HepG2 (cell line): ENCODE measurements around the gene FANCE. TPM values are rescaled to one million over a fixed set of nuclear protein-coding genes. Genes with fewer than 3 reads are reported as not detected.

Experiments
- ADNP ChIP-seq: sonication (generic); formaldehyde crosslinking; IDR thresholded peaks from 2 replicates; pipeline ENCODE4 v1.4.0; 2020; ENCODE audit warnings: missing genetic modification reagents
- ARNTL ChIP-seq: sonication (generic); formaldehyde crosslinking; IDR thresholded peaks from 2 replicates; pipeline ENCODE4 v1.4.0; 2020; ENCODE audit warnings: mild to moderate bottlenecking, missing genetic modification reagents
- GABPA ChIP-seq, 2 experiments: IDR thresholded peaks; 2 replicates each; pipeline ENCODE4 v1.6.1; 2011 to 2016; ENCODE audit warnings: low read depth in 2 of 2, low read length in 1 of 2, missing biosample characterization in 1 of 2, missing genetic modification characterization in 1 of 2
- GATA4 ChIP-seq: sonication (generic); IDR thresholded peaks from 2 replicates; pipeline ENCODE4 v1.6.1; 2016; ENCODE audit warnings: antibody characterized with exemption, low read depth, borderline replicate concordance
- MLLT10 ChIP-seq: sonication (generic); formaldehyde crosslinking; IDR thresholded peaks from 2 replicates; pipeline ENCODE4 v1.4.0; 2020; ENCODE audit warnings: missing genetic modification reagents
- MTF2 ChIP-seq: sonication (generic); formaldehyde crosslinking; IDR thresholded peaks from 2 replicates; pipeline ENCODE4 v1.5.0; 2020; ENCODE audit warnings: missing genetic modification reagents, borderline replicate concordance
- PCBP2 ChIP-seq: fragments of 200-400 bp; formaldehyde crosslinking; optimal IDR thresholded peaks from 2 replicates; pipeline ENCODE3; 2018; ENCODE audit warnings: low read length, low read depth; ENCODE audit not compliant: poor library complexity, severe bottlenecking
- SKI ChIP-seq: fragments of 450-650 bp; IDR thresholded peaks from one replicate; pipeline ENCODE4 v1.6.1; 2018; ENCODE audit warnings: mild to moderate bottlenecking; ENCODE audit not compliant: partially characterized antibody
- SMAD1 ChIP-seq: sonication (generic); formaldehyde crosslinking; IDR thresholded peaks from 2 replicates; pipeline ENCODE4 v1.4.0; 2020; ENCODE audit warnings: missing genetic modification reagents, low read depth, mild to moderate bottlenecking, borderline replicate concordance
- ZBTB42 ChIP-seq: sonication (generic); formaldehyde crosslinking; IDR thresholded peaks from 2 replicates; pipeline ENCODE4 v1.5.0; 2020; ENCODE audit warnings: mild to moderate bottlenecking, missing genetic modification reagents
- ZBTB7B ChIP-seq: sonication (generic); formaldehyde crosslinking; IDR thresholded peaks from 2 replicates; pipeline ENCODE4 v1.4.0; 2020; ENCODE audit warnings: missing genetic modification reagents
- ZC3H4 ChIP-seq: sonication (generic); formaldehyde crosslinking; IDR thresholded peaks from 2 replicates; pipeline ENCODE4 v1.4.0; 2020; ENCODE audit warnings: missing genetic modification reagents, borderline replicate concordance
- ZNF124 ChIP-seq: sonication (generic); formaldehyde crosslinking; IDR thresholded peaks from 2 replicates; pipeline ENCODE4 v1.4.0; 2020; ENCODE audit warnings: missing genetic modification reagents
- ZNF251 ChIP-seq: sonication (generic); formaldehyde crosslinking; IDR thresholded peaks from 2 replicates; pipeline ENCODE4 v1.9.0; 2021; ENCODE audit warnings: mild to moderate bottlenecking, missing genetic modification reagents
- ZNF264 ChIP-seq: sonication (generic); formaldehyde crosslinking; IDR thresholded peaks from 2 replicates; pipeline ENCODE4 v1.4.0; 2020; ENCODE audit warnings: missing genetic modification reagents
- ZNF343 ChIP-seq: sonication (generic); formaldehyde crosslinking; IDR thresholded peaks from 2 replicates; pipeline ENCODE4 v1.4.0; 2020; ENCODE audit warnings: mild to moderate bottlenecking, missing genetic modification reagents
- ZNF451 ChIP-seq: sonication (generic); formaldehyde crosslinking; IDR thresholded peaks from 2 replicates; pipeline ENCODE4 v1.5.0; 2020; ENCODE audit warnings: mild to moderate bottlenecking, missing genetic modification reagents
- ZNF652 ChIP-seq: IDR thresholded peaks from 2 replicates; pipeline ENCODE4 v1.6.1; 2016; ENCODE audit warnings: low read depth, borderline replicate concordance
- ZNF713 ChIP-seq: sonication (generic); formaldehyde crosslinking; IDR thresholded peaks from 2 replicates; pipeline ENCODE4 v1.4.0; 2020; ENCODE audit warnings: mild to moderate bottlenecking, missing genetic modification reagents
- ZNF850 ChIP-seq: sonication (generic); formaldehyde crosslinking; conservative IDR thresholded peaks from 2 replicates; pipeline ENCODE4 v1.9.0; 2021; ENCODE audit warnings: mild to moderate bottlenecking, missing genetic modification reagents
- ZSCAN25 ChIP-seq: sonication (generic); formaldehyde crosslinking; IDR thresholded peaks from 2 replicates; pipeline ENCODE4 v1.8.0; 2022; ENCODE audit warnings: mild to moderate bottlenecking, missing genetic modification reagents
- polyA plus RNA-seq, 8 experiments: library from polyadenylated mRNA; depleted of rRNA in 3 of 8; stranded (reverse) in 7 of 8; unstranded in 1 of 8; fragments of >200 nt; fragmentation: Illumina TruSeq in 4 of 8; extraction: Trizol in 4 of 8; gene quantifications; 2 replicates each; pipeline versions ENCODE4 v1.2.1 to v1.2.3, GENCODE V29; 2011 to 2016; ENCODE audit warnings: low read depth in 4 of 8, missing spikeins in 1 of 8, mixed read lengths in 1 of 8; ENCODE audit not compliant: insufficient read depth in 1 of 8
- total RNA-seq, 5 experiments: library from RNA; depleted of rRNA; stranded (reverse); fragments of >200 nt; fragmentation: Illumina TruSeq; extraction: Trizol; gene quantifications; 2 replicates each; pipeline ENCODE4 v1.2.3, GENCODE V29; 2016; ENCODE audit warnings: low read depth in 1 of 5
- TF ChIP-seq, protein P1 (sequence below): sonication (generic); formaldehyde crosslinking; IDR thresholded peaks from 2 replicates; pipeline ENCODE4 v1.4.0; 2020; ENCODE audit warnings: missing genetic modification reagents, borderline replicate concordance
- TF ChIP-seq, protein P2 (sequence below): sonication (generic); formaldehyde crosslinking; IDR thresholded peaks from 2 replicates; pipeline ENCODE4 v1.8.0; 2022; ENCODE audit warnings: missing genetic modification reagents, low read depth, mild to moderate bottlenecking, borderline replicate concordance
- TF ChIP-seq, protein P3 (sequence below): sonication (generic); formaldehyde crosslinking; IDR thresholded peaks from 2 replicates; pipeline ENCODE4 v1.4.0; 2020; ENCODE audit warnings: mild to moderate bottlenecking, missing genetic modification reagents

FANCE gene
- total and polyA plus RNA-seq, 2 of the 13 experiments (the other 11 are each of a cell fraction or from before 2014, with no cell fraction given) = 7.1 to 11.2 TPM

DNA sequence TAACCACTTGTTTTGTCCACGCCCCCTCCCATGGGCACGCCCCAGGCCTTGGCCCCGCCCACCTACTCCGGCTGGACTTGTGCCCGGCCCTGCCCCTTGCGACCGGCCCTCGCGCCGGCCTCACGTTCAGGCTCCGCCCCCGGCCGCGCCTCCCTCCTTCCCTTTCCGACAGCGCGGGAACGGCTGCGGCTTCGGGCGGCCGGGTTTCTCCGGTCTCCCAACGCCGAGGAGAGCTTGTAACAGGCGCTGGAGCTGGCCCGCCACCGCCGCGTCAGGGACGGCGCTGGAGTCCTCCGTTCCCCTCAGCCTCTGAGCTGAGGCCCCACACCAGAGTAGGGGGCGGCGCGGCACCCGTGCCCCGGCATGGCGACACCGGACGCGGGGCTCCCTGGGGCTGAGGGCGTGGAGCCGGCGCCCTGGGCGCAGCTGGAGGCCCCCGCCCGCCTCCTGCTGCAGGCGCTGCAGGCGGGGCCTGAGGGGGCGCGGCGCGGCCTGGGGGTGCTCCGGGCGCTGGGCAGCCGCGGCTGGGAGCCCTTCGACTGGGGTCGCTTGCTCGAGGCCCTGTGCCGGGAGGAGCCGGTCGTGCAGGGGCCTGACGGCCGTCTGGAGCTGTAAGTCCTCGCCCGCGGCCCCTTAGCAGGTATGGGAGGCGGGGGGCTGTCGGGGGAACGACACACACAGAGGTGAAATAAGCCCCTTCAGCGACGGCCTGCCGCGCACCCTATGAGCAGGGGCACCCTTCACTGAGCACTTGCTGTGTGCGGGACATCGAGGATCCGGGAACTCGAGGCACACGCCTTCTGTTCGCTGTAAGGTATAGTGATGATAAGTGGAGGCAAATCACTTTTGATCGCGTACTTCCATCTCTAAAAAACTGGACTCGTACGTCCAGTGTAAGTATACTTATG, at the start of gene FANCE (continued):
- TF ChIP-seq ZNF451 (CRISPR knock-in tag) (peak; percentile 84; the same call in 1 of the 2 replicates), ZNF264 (CRISPR knock-in tag) (no peak), GABPA (IDR thresholded peaks at IDR 0.05; ENCODE audit: low read depth, low read length) (no peak), GABPA (CRISPR knock-in tag; IDR thresholded peaks at IDR 0.05; ENCODE audit: low read depth) (no peak), ZNF713 (CRISPR knock-in tag) (0 out of 2 replicates have a peak, but pooled peaks have one; percentile 61), ZBTB7B (no peak), ZNF251 (CRISPR knock-in tag) (no peak), SMAD1 (CRISPR knock-in tag) (0 out of 2 replicates have a peak, but pooled peaks have one; percentile 7), ZNF850 (CRISPR knock-in tag) (no peak), ARNTL (CRISPR knock-in tag) (peak; percentile 70; the same call in 1 of the 2 replicates), ZSCAN25 (CRISPR knock-in tag) (no peak), SKI (no peak), GATA4 (no peak), PCBP2 (no peak), ZC3H4 (CRISPR knock-in tag) (no peak), ZBTB42 (CRISPR knock-in tag) (peak; percentile 24), ZNF343 (CRISPR knock-in tag) (no peak), ZNF124 (no peak), ZNF652 (CRISPR knock-in tag) (no peak), MTF2 (CRISPR knock-in tag) (peak; percentile 5; the same call in 1 of the 2 replicates), MLLT10 (no peak), ADNP (no peak)
- TF ChIP-seq, protein P1, sequence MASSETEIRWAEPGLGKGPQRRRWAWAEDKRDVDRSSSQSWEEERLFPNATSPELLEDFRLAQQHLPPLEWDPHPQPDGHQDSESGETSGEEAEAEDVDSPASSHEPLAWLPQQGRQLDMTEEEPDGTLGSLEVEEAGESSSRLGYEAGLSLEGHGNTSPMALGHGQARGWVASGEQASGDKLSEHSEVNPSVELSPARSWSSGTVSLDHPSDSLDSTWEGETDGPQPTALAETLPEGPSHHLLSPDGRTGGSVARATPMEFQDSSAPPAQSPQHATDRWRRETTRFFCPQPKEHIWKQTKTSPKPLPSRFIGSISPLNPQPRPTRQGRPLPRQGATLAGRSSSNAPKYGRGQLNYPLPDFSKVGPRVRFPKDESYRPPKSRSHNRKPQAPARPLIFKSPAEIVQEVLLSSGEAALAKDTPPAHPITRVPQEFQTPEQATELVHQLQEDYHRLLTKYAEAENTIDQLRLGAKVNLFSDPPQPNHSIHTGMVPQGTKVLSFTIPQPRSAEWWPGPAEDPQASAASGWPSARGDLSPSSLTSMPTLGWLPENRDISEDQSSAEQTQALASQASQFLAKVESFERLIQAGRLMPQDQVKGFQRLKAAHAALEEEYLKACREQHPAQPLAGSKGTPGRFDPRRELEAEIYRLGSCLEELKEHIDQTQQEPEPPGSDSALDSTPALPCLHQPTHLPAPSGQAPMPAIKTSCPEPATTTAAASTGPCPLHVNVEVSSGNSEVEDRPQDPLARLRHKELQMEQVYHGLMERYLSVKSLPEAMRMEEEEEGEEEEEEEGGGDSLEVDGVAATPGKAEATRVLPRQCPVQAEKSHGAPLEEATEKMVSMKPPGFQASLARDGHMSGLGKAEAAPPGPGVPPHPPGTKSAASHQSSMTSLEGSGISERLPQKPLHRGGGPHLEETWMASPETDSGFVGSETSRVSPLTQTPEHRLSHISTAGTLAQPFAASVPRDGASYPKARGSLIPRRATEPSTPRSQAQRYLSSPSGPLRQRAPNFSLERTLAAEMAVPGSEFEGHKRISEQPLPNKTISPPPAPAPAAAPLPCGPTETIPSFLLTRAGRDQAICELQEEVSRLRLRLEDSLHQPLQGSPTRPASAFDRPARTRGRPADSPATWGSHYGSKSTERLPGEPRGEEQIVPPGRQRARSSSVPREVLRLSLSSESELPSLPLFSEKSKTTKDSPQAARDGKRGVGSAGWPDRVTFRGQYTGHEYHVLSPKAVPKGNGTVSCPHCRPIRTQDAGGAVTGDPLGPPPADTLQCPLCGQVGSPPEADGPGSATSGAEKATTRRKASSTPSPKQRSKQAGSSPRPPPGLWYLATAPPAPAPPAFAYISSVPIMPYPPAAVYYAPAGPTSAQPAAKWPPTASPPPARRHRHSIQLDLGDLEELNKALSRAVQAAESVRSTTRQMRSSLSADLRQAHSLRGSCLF (CRISPR knock-in tag) = 0 out of 2 replicates have a peak, but pooled peaks have one; percentile 14
- TF ChIP-seq, protein P2, sequence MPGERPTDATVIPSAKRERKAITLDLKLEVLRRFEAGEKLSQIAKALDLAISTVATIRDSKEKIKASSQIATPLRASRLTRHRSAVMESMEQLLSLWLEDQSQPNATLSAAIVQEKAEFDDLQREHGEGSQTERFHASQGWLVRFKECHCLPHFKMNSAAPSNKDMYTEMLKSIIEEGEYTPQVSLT = no peak
- TF ChIP-seq, protein P3, sequence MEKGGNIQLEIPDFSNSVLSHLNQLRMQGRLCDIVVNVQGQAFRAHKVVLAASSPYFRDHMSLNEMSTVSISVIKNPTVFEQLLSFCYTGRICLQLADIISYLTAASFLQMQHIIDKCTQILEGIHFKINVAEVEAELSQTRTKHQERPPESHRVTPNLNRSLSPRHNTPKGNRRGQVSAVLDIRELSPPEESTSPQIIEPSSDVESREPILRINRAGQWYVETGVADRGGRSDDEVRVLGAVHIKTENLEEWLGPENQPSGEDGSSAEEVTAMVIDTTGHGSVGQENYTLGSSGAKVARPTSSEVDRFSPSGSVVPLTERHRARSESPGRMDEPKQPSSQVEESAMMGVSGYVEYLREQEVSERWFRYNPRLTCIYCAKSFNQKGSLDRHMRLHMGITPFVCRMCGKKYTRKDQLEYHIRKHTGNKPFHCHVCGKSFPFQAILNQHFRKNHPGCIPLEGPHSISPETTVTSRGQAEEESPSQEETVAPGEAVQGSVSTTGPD (CRISPR knock-in tag) = no peak
